IMR-90 (cell line): Measurements from ENCODE around the gene PTPN23. TPM values are rescaled to one million over a fixed set of nuclear protein-coding genes. Genes with fewer than 3 reads are reported as not detected.
"Not testable (repeated sequence)": the region's sequence is repeated elsewhere in the genome, so short reads cannot be mapped to it uniquely, and the experiment has no call there.

Experiments used
- ATAC-seq: fragments of 200-7000 bp; cut with Tn5 transposase; 2 replicates; pipeline ENCODE4 v1.9.1; 2020; ENCODE audit warnings: low read depth, mild to moderate bottlenecking, moderate library complexity
- BruUV-seq: library from RNA; stranded (reverse); fragments of 400-500 nt; replicated peaks from 2 replicates; lab custom pipeline; 2021; lab: Mats Ljungman, UMichigan
- CTCF ChIA-PET: fragments of 300-600 bp; formaldehyde crosslinking; extraction: SDS; loops from one replicate; lab custom pipeline; 2021; ENCODE audit warnings: antibody characterized with exemption; lab: Yijun Ruan, JAX
- POLR2A ChIA-PET: fragments of 300-600 bp; sonication (Branson Sonifier 250); formaldehyde crosslinking; loops from one replicate; lab custom pipeline; 2022; ENCODE audit warnings: antibody characterized with exemption; ENCODE audit not compliant: unreplicated experiment; lab: Charles Lee
- DNase-seq: peaks from one replicate; pipeline ENCODE4 v3.0.0; 2013
- H2AFZ ChIP-seq: replicated peaks from 2 replicates; pipeline ENCODE3; 2013; ENCODE audit warnings: low read length, mild to moderate bottlenecking; ENCODE audit not compliant: poor library complexity
- H2AK5ac ChIP-seq: 2 replicates; pipeline ENCODE4 v1.6.1; 2013; ENCODE audit warnings: low read depth, low read length, inconsistent platforms
- H2AK9ac ChIP-seq: replicated peaks from 2 replicates; pipeline ENCODE3; 2013; ENCODE audit warnings: mild to moderate bottlenecking, low read depth, low read length, moderate library complexity; ENCODE audit not compliant: poor library complexity
- H2BK120ac ChIP-seq: 2 replicates; pipeline ENCODE4 v1.6.1; 2013; ENCODE audit warnings: low read depth, low read length, inconsistent platforms
- H2BK15ac ChIP-seq: 3 replicates; pipeline ENCODE4 v1.6.1; 2013; ENCODE audit warnings: low read depth, low read length, inconsistent platforms
- H2BK20ac ChIP-seq: 2 replicates; pipeline ENCODE4 v1.6.1; 2013; ENCODE audit warnings: low read depth, mild to moderate bottlenecking, inconsistent platforms, low read length, moderate library complexity
- H2BK5ac ChIP-seq: 2 replicates; pipeline ENCODE4 v1.6.1; 2013; ENCODE audit warnings: mild to moderate bottlenecking, low read depth, low read length, inconsistent platforms; ENCODE audit not compliant: poor library complexity, severe bottlenecking
- H3K14ac ChIP-seq: replicated peaks from 2 replicates; pipeline ENCODE4 v1.6.1; 2013; ENCODE audit warnings: low read depth, low read length, inconsistent platforms
- H3K18ac ChIP-seq: 2 replicates; pipeline ENCODE4 v1.6.1; 2013; ENCODE audit warnings: low read depth, low read length, control low read depth
- H3K23ac ChIP-seq: 2 replicates; pipeline ENCODE4 v1.6.1; 2013; ENCODE audit warnings: low read depth, low read length, inconsistent platforms
- H3K27ac ChIP-seq: 2 replicates; pipeline ENCODE4 v1.5.1; 2013; ENCODE audit warnings: mild to moderate bottlenecking, control low read depth, low read length; ENCODE audit not compliant: insufficient read depth
- H3K27me3 ChIP-seq: 2 replicates; pipeline ENCODE4 v1.6.1; 2013; ENCODE audit warnings: low read length; ENCODE audit not compliant: control insufficient read depth, insufficient read depth
- H3K36me3 ChIP-seq: 2 replicates; pipeline ENCODE4 v1.6.1; 2013; ENCODE audit warnings: low read length, mixed read lengths; ENCODE audit not compliant: control insufficient read depth, insufficient read depth
- H3K4ac ChIP-seq: 2 replicates; pipeline ENCODE4 v1.6.1; 2013; ENCODE audit warnings: low read depth, low read length, inconsistent platforms
- H3K4me1 ChIP-seq: 2 replicates; pipeline ENCODE4 v1.6.1; 2013; ENCODE audit warnings: low read length, mixed read lengths; ENCODE audit not compliant: control insufficient read depth, insufficient read depth
- H3K4me2 ChIP-seq: 2 replicates; pipeline ENCODE4 v1.6.1; 2013; ENCODE audit warnings: low read depth, mild to moderate bottlenecking, control low read depth, low read length, moderate library complexity
- H3K4me3 ChIP-seq: 2 replicates; pipeline ENCODE4 v1.5.1; 2013; ENCODE audit warnings: low read depth, mild to moderate bottlenecking, control low read depth, low read length, moderate library complexity; ENCODE audit not compliant: insufficient read depth
- H3K56ac ChIP-seq: 2 replicates; pipeline ENCODE4 v1.6.1; 2013; ENCODE audit warnings: low read length, inconsistent platforms; ENCODE audit not compliant: insufficient read depth; ENCODE audit errors: extremely low read depth
- H3K79me1 ChIP-seq, 2 experiments: 2 replicates each; pipeline ENCODE4 v1.6.1; 2013; ENCODE audit warnings: low read length in 2 of 2, inconsistent platforms in 1 of 2, low read depth in 1 of 2
- H3K9ac ChIP-seq: 2 replicates; pipeline ENCODE4 v1.6.1; 2013; ENCODE audit warnings: low read depth, low read length, control low read depth
- H3K9me1 ChIP-seq: 2 replicates; pipeline ENCODE4 v1.6.1; 2013; ENCODE audit warnings: low read length, inconsistent platforms; ENCODE audit not compliant: insufficient read depth
- H3K9me3 ChIP-seq: 2 replicates; pipeline ENCODE4 v1.6.1; 2013; ENCODE audit warnings: low read length; ENCODE audit not compliant: control insufficient read depth, insufficient read depth
- H4K20me1 ChIP-seq: 2 replicates; pipeline ENCODE4 v1.6.1; 2013; ENCODE audit warnings: low read length, inconsistent platforms; ENCODE audit not compliant: insufficient read depth
- H4K5ac ChIP-seq: 2 replicates; pipeline ENCODE4 v1.6.1; 2013; ENCODE audit warnings: mild to moderate bottlenecking, low read depth, low read length, control low read depth
- H4K8ac ChIP-seq, 2 experiments: 2 replicates each; pipeline ENCODE4 v1.6.1; 2013; ENCODE audit warnings: low read depth in 2 of 2, low read length in 2 of 2, control low read depth in 1 of 2, inconsistent platforms in 1 of 2
- H4K91ac ChIP-seq: 2 replicates; pipeline ENCODE4 v1.6.1; 2013; ENCODE audit warnings: low read depth, low read length, inconsistent platforms; ENCODE audit not compliant: insufficient read depth
- WGBS, 2 experiments: methylation state at CpG; one replicate each; pipeline versions ENCODE4 v1.1.5 to v1.1.7; 2013; ENCODE audit warnings: missing lambda C conversion rate in 2 of 2; ENCODE audit not compliant: insufficient read length in 1 of 2; ENCODE audit errors: extremely low coverage in 2 of 2; 5-methylcytosine and 5-hydroxymethylcytosine counted together
- dilution Hi-C: fragments of 300-500 bp; cut with HindIII; formaldehyde crosslinking; loops from one replicate; pipeline ENCODE4 v1.14.3; 2018; ENCODE audit warnings: low sequenced_read_pairs; ENCODE audit not compliant: unreplicated experiment
- in situ Hi-C: fragments of 300-500 bp; cut with MboI; formaldehyde crosslinking; loops from 3 replicates; pipeline ENCODE4 v1.14.3; 2019; ENCODE audit warnings: low sequenced_read_pairs, inconsistent platforms, mixed read lengths
- intact Hi-C: fragments of 100-400 bp; cut with micrococcal nuclease; formaldehyde crosslinking; loops from 2 replicates; pipeline ENCODE4 v1.10.0; 2022
- polyA plus RNA-seq, 3 experiments: library from polyadenylated mRNA; depleted of rRNA; stranded (reverse); fragments of >200 nt; gene quantifications; 2 replicates each; pipeline ENCODE4 v1.2.3, GENCODE V29; 2012; ENCODE audit warnings: low replicate concordance in 1 of 3
- total RNA-seq: library from RNA; depleted of rRNA; stranded (reverse); fragments of >200 nt; gene quantifications from 2 replicates; pipeline ENCODE4 v1.2.3, GENCODE V29; 2012; rRNA removed

Gene PTPN23
- total and polyA plus RNA-seq, 2 of the 4 experiments (the other 2 are of a cell fraction) = 4.5 to 15.1 TPM

- H2AK5ac ChIP-seq, H4K8ac ChIP-seq, H3K9me3 ChIP-seq, dilution Hi-C loops, H4K91ac ChIP-seq, H2BK120ac ChIP-seq, BruUV-seq, H4K5ac ChIP-seq, H3K23ac ChIP-seq, H3K9ac ChIP-seq, H3K27ac ChIP-seq, intact Hi-C loops, H2BK15ac ChIP-seq, in situ Hi-C loops, H2BK20ac ChIP-seq, H3K4me3 ChIP-seq, H3K9me1 ChIP-seq, H3K18ac ChIP-seq, H2AK9ac ChIP-seq, H3K4me2 ChIP-seq, H3K14ac ChIP-seq, H3K4ac ChIP-seq, H3K27me3 ChIP-seq, H2AFZ ChIP-seq, ATAC-seq, POLR2A ChIA-PET, H2BK5ac ChIP-seq, CTCF ChIA-PET, H3K56ac ChIP-seq, DNase-seq, H3K36me3 ChIP-seq: not testable (repeated sequence)
- WGBS, 2 experiments = 100% methylated on average over 1 of the region's 9 CpGs; no CpG with 5 or more reads in 1 of the 2 experiments
- H4K20me1 ChIP-seq = peaks cover 35% of the 10 kb centered on the region
- H3K4me1 ChIP-seq = peaks cover 10% of the 10 kb centered on the region
- H3K79me1 ChIP-seq = peaks cover 20 to 48% of the 10 kb centered on the region in 2 experiments
These were observed 78.8 kb downstream of the PTPN23 start for GRCh38 chr3:47459534-47460085.

Other genes starting within 250 kb of the PTPN23 start
- gene SETD2, start 216.9 kb upstream of the PTPN23 start, total RNA-seq = 20.1 and 30.3 TPM in 2 replicates
- 14.9 and 18.3 TPM in 2 replicates for gene SETD2, start 216.9 kb upstream of the PTPN23 start, polyA plus RNA-seq (2012; rRNA removed)
- gene KIF9, start 98.2 kb upstream of the PTPN23 start, total RNA-seq = 1.8 and 3.6 TPM in 2 replicates
- gene KIF9, start 98.2 kb upstream of the PTPN23 start, polyA plus RNA-seq (2012; rRNA removed) = 5.0 and 5.7 TPM in 2 replicates
- gene KLHL18, start 98.1 kb upstream of the PTPN23 start, total RNA-seq = 38.9 and 76.2 TPM in 2 replicates
- 29.1 and 40.0 TPM in 2 replicates for gene KLHL18, start 98.1 kb upstream of the PTPN23 start, polyA plus RNA-seq (2012; rRNA removed)
- gene SCAP, start 94.9 kb downstream of the PTPN23 start, total RNA-seq = 30.8 and 34.6 TPM in 2 replicates
- gene SCAP, start 94.9 kb downstream of the PTPN23 start, polyA plus RNA-seq (2012; rRNA removed) = 25.3 and 27.8 TPM in 2 replicates
- gene ELP6, start 132.7 kb downstream of the PTPN23 start, total RNA-seq = 26.1 and 31.4 TPM in 2 replicates
- gene ELP6, start 132.7 kb downstream of the PTPN23 start, polyA plus RNA-seq (2012; rRNA removed) = 44.9 and 49.4 TPM in 2 replicates
- under 0.01 TPM in 2 replicates for gene CSPG5, start 197.8 kb downstream of the PTPN23 start, total RNA-seq
- 0.10 TPM in 2 replicates for gene CSPG5, start 197.8 kb downstream of the PTPN23 start, polyA plus RNA-seq (2012; rRNA removed)